ENCODE measurements around the gene CMTM7. TPM values are rescaled to one million over a fixed set of nuclear protein-coding genes. Genes with fewer than 3 reads are reported as not detected.

The CMTM7 gene
- total RNA-seq, 1 donor from 2014 or later, result 37.4 TPM

- Mint-ChIP-seq H3K4me3 (peak overlapping the region; percentile 74), H3K27me3 (ENCODE audit: low read depth) (no peaks in the 10 kb centered on the region), H3K9me3 (no peaks in the 10 kb centered on the region), H3K27ac (ENCODE audit: unreplicated experiment) (peak overlapping the region; percentile 97), H3K36me3 (ENCODE audit: low read depth) (no peaks in the 10 kb centered on the region), H3K4me1 (peaks cover 37% of the 10 kb centered on the region)
- TF ChIP-seq CTCF (conservative IDR thresholded peaks at IDR 0.05), result no peak
- peak; percentile 51 for DNase-seq (ENCODE audit: low read depth, low spot score)
These were observed 10.0 kb downstream of the CMTM7 start for GRCh38 chr3:32401556-32402081.

GRCh38 chr3:32403663-32404062, 12.0 kb downstream of the CMTM7 start:
- DNase-seq (ENCODE audit: low read depth, low spot score), result no peak
- Mint-ChIP-seq H3K27ac (ENCODE audit: unreplicated experiment) (no peak overlapping the region), H3K4me1 (peaks cover 31% of the 10 kb centered on the region), H3K9me3 (no peaks in the 10 kb centered on the region), H3K4me3 (peak overlapping the region; percentile 25), H3K36me3 (ENCODE audit: low read depth) (no peaks in the 10 kb centered on the region), H3K27me3 (ENCODE audit: low read depth) (no peaks in the 10 kb centered on the region)
- TF ChIP-seq CTCF (conservative IDR thresholded peaks at IDR 0.05), result no peak

- Mint-ChIP-seq H3K4me3 (no peak overlapping the region), H3K27me3 (ENCODE audit: low read depth) (no peaks in the 10 kb centered on the region), H3K36me3 (ENCODE audit: low read depth) (no peaks in the 10 kb centered on the region), H3K4me1 (peaks cover 31% of the 10 kb centered on the region), H3K9me3 (no peaks in the 10 kb centered on the region), H3K27ac (ENCODE audit: unreplicated experiment) (no peak overlapping the region)
- TF ChIP-seq CTCF (conservative IDR thresholded peaks at IDR 0.05), result no peak
- DNase-seq (ENCODE audit: low read depth, low spot score), result no peak
These were observed 13.1 kb downstream of the CMTM7 start for GRCh38 chr3:32404714-32405113.

GRCh38 chr3:32405155-32405554, 13.5 kb downstream of the CMTM7 start:
- Mint-ChIP-seq H3K4me1 (peaks cover 35% of the 10 kb centered on the region), H3K4me3 (no peak overlapping the region), H3K9me3 (no peaks in the 10 kb centered on the region), H3K27ac (ENCODE audit: unreplicated experiment) (no peak overlapping the region), H3K36me3 (ENCODE audit: low read depth) (no peaks in the 10 kb centered on the region), H3K27me3 (ENCODE audit: low read depth) (no peaks in the 10 kb centered on the region)
- TF ChIP-seq CTCF (conservative IDR thresholded peaks at IDR 0.05), result no peak
- no peak for DNase-seq (ENCODE audit: low read depth, low spot score)

GRCh38 chr3:32405711-32406323, 14.2 kb downstream of the CMTM7 start:
- no peaks in the 10 kb centered on the region for H3K9me3 Mint-ChIP-seq
- H3K4me1 Mint-ChIP-seq, result peaks cover 38% of the 10 kb centered on the region
- H3K27ac Mint-ChIP-seq (ENCODE audit: unreplicated experiment), result no peak overlapping the region
- H3K4me3 Mint-ChIP-seq, result no peak overlapping the region
- DNase-seq (ENCODE audit: low read depth, low spot score), result no peak
- no peaks in the 10 kb centered on the region for H3K27me3 Mint-ChIP-seq (ENCODE audit: low read depth)
- no peak for TF ChIP-seq CTCF (conservative IDR thresholded peaks at IDR 0.05)
- H3K36me3 Mint-ChIP-seq (ENCODE audit: low read depth), result no peaks in the 10 kb centered on the region
